Measurements from ENCODE around the gene KIF1A.
A peak's percentile ranks its signal among the peaks of the same experiment; 100 is the strongest.

The KIF1A gene

DNA sequence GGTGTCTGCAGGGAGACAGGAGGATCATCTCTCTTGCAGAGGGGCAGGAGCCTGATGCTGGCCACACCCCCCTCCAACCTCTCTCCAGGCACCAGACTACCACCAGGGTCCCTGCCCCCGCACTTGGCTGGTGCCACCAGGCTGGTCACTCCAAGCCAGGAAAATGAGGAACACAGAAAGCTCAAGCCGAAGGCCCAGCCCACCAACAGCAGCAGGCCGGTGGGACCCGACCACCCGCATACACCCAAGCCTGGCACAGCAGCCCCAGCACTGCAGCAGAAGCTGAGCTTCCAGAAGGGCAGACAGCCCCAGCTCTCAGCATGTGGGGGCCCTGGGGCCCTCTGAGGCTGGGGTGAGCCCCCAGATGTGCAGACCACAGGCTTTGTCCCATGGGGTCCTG is 52.7 kb downstream of the KIF1A start:
- DNase-seq (ENCODE audit: low read depth): no peak

- no peak for DNase-seq (ENCODE audit: low read depth)
Observed at GRCh38 chr2:240766072-240766471, 53.9 kb downstream of the KIF1A start.

DNA sequence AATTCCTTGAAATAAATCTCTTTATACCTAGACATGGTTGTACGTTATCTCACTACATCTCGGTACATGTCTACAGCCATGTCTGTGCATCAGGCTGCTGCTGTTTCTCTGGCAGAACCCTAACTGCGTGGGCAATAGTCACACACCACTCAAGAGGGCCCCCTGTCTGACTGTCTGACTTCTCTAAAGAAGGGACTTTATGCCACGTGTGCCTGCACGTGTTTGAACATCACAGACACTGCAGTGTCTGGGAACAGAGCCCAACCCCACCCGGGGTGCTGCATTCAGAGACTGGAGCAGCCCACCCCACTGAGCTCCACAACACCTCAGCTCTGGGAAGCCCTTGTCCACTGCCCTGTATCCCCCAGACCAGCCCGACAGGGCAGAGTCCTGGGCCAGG is 55.0 kb downstream of the KIF1A start:
- DNase-seq (ENCODE audit: low read depth): no peak

DNA sequence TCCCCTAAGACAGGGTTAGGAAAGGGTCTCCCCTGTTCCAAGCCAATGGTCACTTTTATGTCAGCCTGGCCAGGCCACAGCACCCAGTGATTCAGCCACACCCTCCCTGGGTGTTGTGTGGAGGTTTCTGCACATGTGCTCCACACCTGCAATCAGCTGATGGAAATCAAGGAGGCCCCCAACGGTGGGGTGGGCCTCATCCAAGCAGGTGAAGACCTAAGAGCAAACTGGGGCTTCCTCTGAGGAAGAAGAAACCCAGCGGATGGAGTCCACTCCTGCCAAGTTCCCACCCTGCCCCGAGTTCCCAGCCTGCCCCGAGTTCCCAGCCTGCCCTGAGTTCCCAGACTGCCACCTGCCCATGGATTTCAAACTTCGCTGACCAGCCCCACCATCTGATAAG is 55.4 kb downstream of the KIF1A start:
- no peak for DNase-seq (ENCODE audit: low read depth)

DNA sequence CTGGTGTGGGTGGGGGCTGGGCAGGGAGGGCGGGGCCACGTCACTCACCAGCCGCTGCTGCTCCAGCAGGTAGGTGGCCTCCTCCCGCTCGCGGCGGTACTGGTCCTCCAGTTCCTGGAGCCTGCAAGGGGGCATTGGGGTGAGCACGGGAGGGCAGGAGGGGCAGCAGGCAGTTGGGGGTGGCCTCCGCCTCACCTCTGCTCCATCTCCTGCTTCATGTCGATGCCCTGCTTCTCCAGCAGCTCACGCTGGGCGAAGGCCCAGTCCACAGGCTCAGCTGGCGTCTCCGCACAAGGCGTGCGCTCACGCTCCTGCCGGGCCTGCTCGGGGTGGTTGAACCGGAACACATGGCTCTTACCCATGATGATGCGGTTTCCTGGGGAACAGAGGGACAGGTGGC is 57.0 kb downstream of the KIF1A start:
- DNase-seq (ENCODE audit: low read depth): no peak

GRCh38 chr2:240762249-240762648 is 57.8 kb downstream of the KIF1A start:
- no peak for DNase-seq (ENCODE audit: low read depth)

GRCh38 chr2:240760576-240761246 is 59.3 kb downstream of the KIF1A start:
- DNase-seq (ENCODE audit: low read depth): no peak

DNA sequence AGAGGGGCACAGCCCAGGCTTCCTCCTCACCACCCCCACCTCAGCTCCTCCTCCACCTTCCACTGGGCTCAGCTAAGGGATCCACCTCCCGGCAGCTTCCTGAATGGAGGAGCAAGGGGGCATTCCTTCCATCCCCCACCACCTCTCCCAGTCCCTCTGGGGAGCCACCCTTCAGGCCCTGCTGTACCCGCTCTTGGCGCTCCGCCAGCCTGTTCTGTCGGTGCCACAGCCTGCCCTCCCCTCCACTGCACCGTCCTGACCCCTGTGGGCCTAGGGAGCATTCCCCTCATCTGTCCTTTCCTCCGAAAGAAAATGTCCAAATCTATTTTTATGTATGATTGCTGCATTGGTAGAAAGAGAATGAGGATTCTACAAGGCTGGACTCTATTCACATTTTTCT is 59.9 kb downstream of the KIF1A start:
- no peak for DNase-seq (ENCODE audit: low read depth)

- peak; percentile 15 for DNase-seq (ENCODE audit: low read depth)
Observed at GRCh38 chr2:240759459-240759858, 60.6 kb downstream of the KIF1A start.

GRCh38 chr2:240757086-240757614 is 62.9 kb downstream of the KIF1A start:
- DNase-seq (ENCODE audit: low read depth): no peak

DNA sequence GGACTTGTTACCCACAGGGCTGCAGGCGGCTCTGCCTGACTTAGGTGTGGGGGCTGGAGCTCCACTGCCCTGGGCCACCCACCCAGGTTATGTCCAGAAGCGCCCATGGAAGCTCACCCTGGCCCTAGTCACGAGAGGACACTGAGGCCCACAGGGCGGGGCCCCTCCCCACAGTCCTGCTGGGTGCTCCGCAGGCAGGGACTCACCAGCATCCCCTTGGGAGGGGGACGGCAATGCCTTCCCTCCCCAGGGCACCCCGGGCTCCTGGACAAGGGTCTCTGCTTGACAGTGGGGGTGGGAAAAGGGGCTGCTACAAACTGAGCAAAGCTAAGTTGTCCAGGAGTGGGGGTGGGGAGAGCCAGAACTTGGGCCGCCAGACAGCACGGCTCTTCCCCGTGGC is 67.8 kb downstream of the KIF1A start:
- no peak for DNase-seq (ENCODE audit: low read depth)

- DNase-seq (ENCODE audit: low read depth): no peak
Observed at GRCh38 chr2:240750409-240750808, 69.6 kb downstream of the KIF1A start.

- DNase-seq (ENCODE audit: low read depth): no peak
Observed at GRCh38 chr2:240749516-240749915, 70.5 kb downstream of the KIF1A start.

DNA sequence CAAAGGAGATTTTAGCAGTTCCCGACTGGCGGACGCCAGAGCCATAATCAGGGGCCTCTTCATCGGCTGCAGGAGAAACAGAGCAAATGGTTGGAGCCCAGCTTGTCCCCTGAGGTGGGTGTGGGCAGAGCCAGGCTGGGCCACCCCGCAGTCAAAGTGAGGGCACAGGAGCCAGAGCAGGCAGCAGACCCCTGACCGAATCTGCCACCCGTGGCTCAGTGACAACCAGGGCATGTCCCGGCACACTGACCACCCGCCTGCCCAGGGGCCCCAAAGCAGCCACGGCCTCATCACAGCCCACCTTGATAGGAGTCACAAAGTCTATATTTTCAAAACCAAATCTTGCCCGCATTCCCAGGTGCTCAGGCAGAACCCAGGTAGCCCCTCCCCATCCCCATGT is 72.8 kb downstream of the KIF1A start:
- no peak for DNase-seq (ENCODE audit: low read depth)

GRCh38 chr2:240746671-240747070 is 73.3 kb downstream of the KIF1A start:
- no peak for DNase-seq (ENCODE audit: low read depth)

- no peak for DNase-seq (ENCODE audit: low read depth)
Observed at GRCh38 chr2:240745962-240746361, 74.1 kb downstream of the KIF1A start.

DNA sequence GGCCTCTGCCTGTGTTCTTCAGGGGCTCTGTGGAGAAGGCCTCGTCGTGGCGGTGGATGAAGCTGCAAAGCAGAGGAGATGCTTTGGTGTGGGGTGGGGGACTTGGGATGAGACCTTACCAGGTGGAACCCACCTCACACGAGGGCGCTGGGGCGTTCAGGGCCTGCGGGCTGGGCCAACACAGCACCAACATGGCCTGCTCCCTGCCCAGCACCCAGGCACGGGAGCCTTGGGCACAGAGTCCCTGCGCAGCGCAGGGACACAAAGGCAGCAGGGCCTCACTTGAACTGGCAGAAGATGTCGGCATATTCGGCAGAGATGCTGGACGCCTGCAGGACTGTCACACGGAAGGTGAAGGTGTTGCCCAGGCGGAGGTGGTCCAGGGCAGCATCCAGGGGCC is 74.6 kb downstream of the KIF1A start:
- DNase-seq (ENCODE audit: low read depth): no peak

- no peak for DNase-seq (ENCODE audit: low read depth)
Observed at GRCh38 chr2:240742602-240743095, 77.4 kb downstream of the KIF1A start.

- DNase-seq (ENCODE audit: low read depth): no peak
Observed at GRCh38 chr2:240741091-240741490, 78.9 kb downstream of the KIF1A start.

DNA sequence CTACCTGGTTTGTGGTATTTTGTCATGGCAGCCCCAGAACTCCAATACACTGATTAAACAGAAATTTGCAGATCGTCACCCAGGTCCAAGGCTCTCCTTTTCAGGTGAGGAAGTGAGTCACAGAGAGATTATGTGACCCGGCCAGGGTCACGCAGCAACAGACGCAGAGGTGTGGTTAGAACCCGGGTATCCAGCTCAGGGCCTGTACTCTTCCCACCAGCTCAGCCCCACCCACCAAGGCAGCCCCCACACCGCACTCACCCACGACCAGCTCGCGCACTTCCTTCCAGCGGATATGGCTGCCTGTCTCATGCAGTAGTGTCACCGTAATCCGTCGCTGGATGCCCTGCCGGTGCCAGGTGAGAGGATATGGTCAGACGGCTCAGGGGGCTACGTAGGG is 80.2 kb downstream of the KIF1A start:
- no peak for DNase-seq (ENCODE audit: low read depth)

DNA sequence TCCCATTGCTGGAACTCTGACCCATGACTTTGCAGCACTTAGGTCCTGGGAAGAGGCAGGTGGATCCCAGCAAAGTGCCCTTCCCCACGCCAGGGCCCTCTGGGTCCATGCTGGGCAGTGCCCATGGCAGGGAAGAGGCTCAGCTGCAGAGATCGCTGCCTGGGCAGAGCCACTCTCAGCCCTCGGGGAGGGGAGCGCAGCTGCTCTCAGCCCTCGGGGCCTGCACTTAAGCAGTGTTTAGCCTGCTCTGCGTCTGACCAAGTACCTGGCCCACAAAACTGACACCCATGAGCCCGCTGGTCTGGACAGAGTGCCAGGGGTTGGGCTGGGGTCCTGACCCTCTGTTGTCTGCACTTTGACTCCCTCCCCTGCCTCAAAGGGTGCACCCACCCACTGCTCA is 82.1 kb downstream of the KIF1A start:
- DNase-seq (ENCODE audit: low read depth): no peak

- DNase-seq (ENCODE audit: low read depth): no peak
Observed at GRCh38 chr2:240737512-240737911, 82.5 kb downstream of the KIF1A start.

DNA sequence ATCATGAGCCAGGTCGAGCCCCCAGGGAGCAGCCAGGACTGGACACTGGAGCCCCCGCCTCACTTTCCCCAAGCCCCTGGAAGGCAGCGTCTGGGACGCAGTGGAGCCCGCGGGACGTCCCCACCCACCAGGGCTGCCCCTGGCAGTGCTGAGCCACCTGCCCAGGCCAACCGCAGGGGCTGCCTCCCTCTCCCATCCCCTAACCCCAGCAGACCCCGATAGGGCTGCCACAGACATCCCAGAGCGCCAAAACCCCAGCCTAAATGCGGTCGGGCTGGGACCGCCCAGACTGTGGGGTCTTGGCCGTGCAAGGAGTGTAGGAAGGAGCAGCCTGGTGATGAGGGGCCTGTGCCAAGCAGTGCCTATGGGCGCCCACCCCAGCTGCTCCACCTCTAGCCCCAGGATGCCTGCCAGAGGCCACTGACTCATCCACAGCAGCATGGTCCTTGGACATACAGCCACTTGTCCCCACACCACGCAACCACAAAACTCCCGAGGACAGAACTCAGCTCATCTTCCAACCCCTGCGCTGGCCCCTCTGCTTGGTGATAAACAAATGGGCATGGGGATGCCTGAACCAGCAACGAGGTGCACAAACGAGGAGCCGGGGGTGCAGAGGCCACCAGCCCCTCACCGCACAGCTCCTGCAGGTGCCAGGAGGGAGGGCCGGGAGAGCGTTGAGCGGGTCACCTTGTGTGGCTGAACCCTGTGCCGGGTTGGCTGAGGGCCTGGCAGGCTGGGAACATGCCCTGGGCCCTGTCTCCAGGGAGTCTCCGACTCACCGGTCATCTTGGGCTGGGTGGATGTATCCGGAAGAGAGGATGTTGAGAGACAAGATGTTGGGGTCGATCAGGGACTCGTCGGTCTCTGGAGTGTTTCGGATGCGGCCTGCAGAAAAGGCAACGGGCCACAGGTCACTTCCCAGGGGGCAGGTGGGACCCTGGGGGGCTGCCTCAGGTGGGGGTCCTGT is 83.5 kb downstream of the KIF1A start:
- no peak for DNase-seq (ENCODE audit: low read depth)

Measured in ELR (cell line).